Measurements from ENCODE around the gene FHOD3. TPM values are rescaled to one million over a fixed set of nuclear protein-coding genes. Genes with fewer than 3 reads are reported as not detected.

Gene FHOD3
- total RNA-seq, 1 experiment from 2014 or later, result 22.7 TPM

GRCh38 chr18:36543030-36543429, 245.5 kb downstream of the FHOD3 start:
- H3K4me3 ChIP-seq (ENCODE audit: low read depth in 2 of 2, low read length in 2 of 2), result no peak overlapping the region
- CTCF ChIA-PET, result no interaction called here
- POLR2A ChIA-PET, result no interaction called here
- no peak overlapping the region for H3K27ac ChIP-seq (ENCODE audit: low read length)
- in situ Hi-C loops (cut with HindIII; ENCODE audit: low pct_unique_long_range_greater_than_20kb, low sequenced_read_pairs) (no loop called here), intact Hi-C loops (cut with micrococcal nuclease; ENCODE audit: unreplicated experiment) (no loop called here)
- BruUV-seq (replicated peaks), result no TSS peak
- TF ChIP-seq SIN3A (IDR thresholded peaks at IDR 0.05; ENCODE audit: borderline replicate concordance, insufficient read depth, low read depth, low read length) (no peak), TCF7L2 (IDR thresholded peaks at IDR 0.05; ENCODE audit: low read depth, low read length) (no peak), POLR2AphosphoS5 (IDR thresholded peaks at IDR 0.05; ENCODE audit: low read depth, low read length) (no peak)
- TF ChIP-seq, protein P1, sequence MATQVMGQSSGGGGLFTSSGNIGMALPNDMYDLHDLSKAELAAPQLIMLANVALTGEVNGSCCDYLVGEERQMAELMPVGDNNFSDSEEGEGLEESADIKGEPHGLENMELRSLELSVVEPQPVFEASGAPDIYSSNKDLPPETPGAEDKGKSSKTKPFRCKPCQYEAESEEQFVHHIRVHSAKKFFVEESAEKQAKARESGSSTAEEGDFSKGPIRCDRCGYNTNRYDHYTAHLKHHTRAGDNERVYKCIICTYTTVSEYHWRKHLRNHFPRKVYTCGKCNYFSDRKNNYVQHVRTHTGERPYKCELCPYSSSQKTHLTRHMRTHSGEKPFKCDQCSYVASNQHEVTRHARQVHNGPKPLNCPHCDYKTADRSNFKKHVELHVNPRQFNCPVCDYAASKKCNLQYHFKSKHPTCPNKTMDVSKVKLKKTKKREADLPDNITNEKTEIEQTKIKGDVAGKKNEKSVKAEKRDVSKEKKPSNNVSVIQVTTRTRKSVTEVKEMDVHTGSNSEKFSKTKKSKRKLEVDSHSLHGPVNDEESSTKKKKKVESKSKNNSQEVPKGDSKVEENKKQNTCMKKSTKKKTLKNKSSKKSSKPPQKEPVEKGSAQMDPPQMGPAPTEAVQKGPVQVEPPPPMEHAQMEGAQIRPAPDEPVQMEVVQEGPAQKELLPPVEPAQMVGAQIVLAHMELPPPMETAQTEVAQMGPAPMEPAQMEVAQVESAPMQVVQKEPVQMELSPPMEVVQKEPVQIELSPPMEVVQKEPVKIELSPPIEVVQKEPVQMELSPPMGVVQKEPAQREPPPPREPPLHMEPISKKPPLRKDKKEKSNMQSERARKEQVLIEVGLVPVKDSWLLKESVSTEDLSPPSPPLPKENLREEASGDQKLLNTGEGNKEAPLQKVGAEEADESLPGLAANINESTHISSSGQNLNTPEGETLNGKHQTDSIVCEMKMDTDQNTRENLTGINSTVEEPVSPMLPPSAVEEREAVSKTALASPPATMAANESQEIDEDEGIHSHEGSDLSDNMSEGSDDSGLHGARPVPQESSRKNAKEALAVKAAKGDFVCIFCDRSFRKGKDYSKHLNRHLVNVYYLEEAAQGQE (IDR thresholded peaks at IDR 0.05; ENCODE audit: insufficient read depth in 1 of 2, low read depth in 2 of 2, low read length in 1 of 2), result no peak
- TF ChIP-seq, protein P2, sequence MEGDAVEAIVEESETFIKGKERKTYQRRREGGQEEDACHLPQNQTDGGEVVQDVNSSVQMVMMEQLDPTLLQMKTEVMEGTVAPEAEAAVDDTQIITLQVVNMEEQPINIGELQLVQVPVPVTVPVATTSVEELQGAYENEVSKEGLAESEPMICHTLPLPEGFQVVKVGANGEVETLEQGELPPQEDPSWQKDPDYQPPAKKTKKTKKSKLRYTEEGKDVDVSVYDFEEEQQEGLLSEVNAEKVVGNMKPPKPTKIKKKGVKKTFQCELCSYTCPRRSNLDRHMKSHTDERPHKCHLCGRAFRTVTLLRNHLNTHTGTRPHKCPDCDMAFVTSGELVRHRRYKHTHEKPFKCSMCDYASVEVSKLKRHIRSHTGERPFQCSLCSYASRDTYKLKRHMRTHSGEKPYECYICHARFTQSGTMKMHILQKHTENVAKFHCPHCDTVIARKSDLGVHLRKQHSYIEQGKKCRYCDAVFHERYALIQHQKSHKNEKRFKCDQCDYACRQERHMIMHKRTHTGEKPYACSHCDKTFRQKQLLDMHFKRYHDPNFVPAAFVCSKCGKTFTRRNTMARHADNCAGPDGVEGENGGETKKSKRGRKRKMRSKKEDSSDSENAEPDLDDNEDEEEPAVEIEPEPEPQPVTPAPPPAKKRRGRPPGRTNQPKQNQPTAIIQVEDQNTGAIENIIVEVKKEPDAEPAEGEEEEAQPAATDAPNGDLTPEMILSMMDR (IDR thresholded peaks at IDR 0.05), result no peak
- no peaks in the 10 kb centered on the region for H3K4me1 ChIP-seq (ENCODE audit: control insufficient read depth, insufficient read depth, low read length)
- DNase-seq (ENCODE audit: low read depth, low spot score) (no peak), ATAC-seq (no peak)
- no peaks in the 10 kb centered on the region for H3K9me3 ChIP-seq (ENCODE audit: control insufficient read depth, insufficient read depth, low read depth, low read length)
- no peaks in the 10 kb centered on the region for H3K27me3 ChIP-seq (ENCODE audit: control insufficient read depth, insufficient read depth, low read length)
- no peaks in the 10 kb centered on the region for H3K36me3 ChIP-seq (ENCODE audit: control insufficient read depth, insufficient read depth, low read length)

- intact Hi-C loops (cut with micrococcal nuclease; ENCODE audit: unreplicated experiment) (no loop called here), in situ Hi-C loops (cut with HindIII; ENCODE audit: low pct_unique_long_range_greater_than_20kb, low sequenced_read_pairs) (no loop called here)
- Histone ChIP-seq H3K4me3 (ENCODE audit: low read depth in 2 of 2, low read length in 2 of 2) (no peak overlapping the region), H3K4me1 (ENCODE audit: control insufficient read depth, insufficient read depth, low read length) (no peaks in the 10 kb centered on the region), H3K27ac (ENCODE audit: low read length) (no peak overlapping the region), H3K36me3 (ENCODE audit: control insufficient read depth, insufficient read depth, low read length) (no peaks in the 10 kb centered on the region), H3K27me3 (ENCODE audit: control insufficient read depth, insufficient read depth, low read length) (no peaks in the 10 kb centered on the region), H3K9me3 (ENCODE audit: control insufficient read depth, insufficient read depth, low read depth, low read length) (no peaks in the 10 kb centered on the region)
- POLR2A ChIA-PET, result no interaction called here
- TF ChIP-seq TCF7L2 (IDR thresholded peaks at IDR 0.05; ENCODE audit: low read depth, low read length) (no peak), POLR2AphosphoS5 (IDR thresholded peaks at IDR 0.05; ENCODE audit: low read depth, low read length) (no peak), SIN3A (IDR thresholded peaks at IDR 0.05; ENCODE audit: borderline replicate concordance, insufficient read depth, low read depth, low read length) (no peak)
- TF ChIP-seq, protein P2 (IDR thresholded peaks at IDR 0.05), result no peak
- TF ChIP-seq, protein P1 (IDR thresholded peaks at IDR 0.05; ENCODE audit: insufficient read depth in 1 of 2, low read depth in 2 of 2, low read length in 1 of 2), result no peak
- DNase-seq (ENCODE audit: low read depth, low spot score) (no peak), ATAC-seq (no peak)
- CTCF ChIA-PET, result no interaction called here
- BruUV-seq (replicated peaks), result no TSS peak
Observed at GRCh38 chr18:36543991-36544725, 246.6 kb downstream of the FHOD3 start.

Data from Panc1 (cell line).